Mucosa of descending colon (tissue), 3 donors: Measurements from ENCODE around the gene FAM240A. TPM values are rescaled to one million over a fixed set of nuclear protein-coding genes. Genes with fewer than 3 reads are reported as not detected.

Experiments
- ATAC-seq: fragments of 200-7000 bp; cut with Tn5 transposase; one replicate; pipeline ENCODE4 v1.9.1; 2020; ENCODE audit warnings: mild to moderate bottlenecking, moderate library complexity
- DNase-seq, 3 donors: peaks; one replicate each; pipeline ENCODE4 v3.0.0-alpha.2; 2020
- H3K36me3 ChIP-seq: fragments of 200-600 bp; one replicate; pipeline ENCODE4 v1.8.0; 2021; ENCODE audit warnings: low read depth, mild to moderate bottlenecking
- H3K4me1 ChIP-seq: fragments of 200-600 bp; one replicate; pipeline ENCODE4 v1.8.0; 2021; ENCODE audit warnings: low read depth, mild to moderate bottlenecking
- H3K4me3 ChIP-seq: fragments of 200-600 bp; one replicate; pipeline ENCODE4 v1.8.0; 2021; ENCODE audit warnings: mild to moderate bottlenecking
- H3K9me3 ChIP-seq: fragments of 200-600 bp; one replicate; pipeline ENCODE4 v1.8.0; 2021; ENCODE audit warnings: mild to moderate bottlenecking
- CTCF ChIP-seq: fragments of 200-600 bp; IDR thresholded peaks from one replicate; pipeline ENCODE4 v1.8.0; 2022; ENCODE audit warnings: antibody characterized with exemption, mild to moderate bottlenecking
- intact Hi-C, 2 donors: fragments of 100-400 bp; cut with DNase I in 1 of 2; cut with micrococcal nuclease in 1 of 2; formaldehyde crosslinking; loops; one replicate each; pipeline versions ENCODE4 v1.11.0 to v1.11.1; 2022; cut with DNase I, micrococcal nuclease
- total RNA-seq, 3 donors: library from RNA; stranded (reverse); fragmentation: NEBNext Ultra II Directional in 2 of 3; extraction: Animal tissue kit (Norgen Biotek cat#: 25700) in 2 of 3; gene quantifications; one replicate each; pipeline versions ENCODE4 v1.2.1 to v1.2.4, GENCODE V29; 2021 to 2023
- donor health status: DM: no; HTN: no; CAD: no; lungs with moderate emphysema.
- donor health status: DM: no; HTN: no; CAD: no.
- donor health status: DM: no; HTN: yes; CAD: no.

The FAM240A gene
- total RNA-seq, 3 donors from 2014 or later = not detected

- intact Hi-C loops = no loop called here
- Histone ChIP-seq H3K9me3 (no peaks in the 10 kb centered on the region), H3K36me3 (no peaks in the 10 kb centered on the region), H3K4me3 (no peak overlapping the region), H3K4me1 (no peaks in the 10 kb centered on the region)
- no peak for TF ChIP-seq CTCF
- ATAC-seq = no peak
- DNase-seq = no peak
Observed at GRCh38 chr3:46607603-46608028, 4.7 kb upstream of the FAM240A start.

GRCh38 chr3:46609212-46609721 lies 3.1 kb upstream of the FAM240A start:
- TF ChIP-seq CTCF = no peak
- Histone ChIP-seq H3K4me3 (no peak overlapping the region), H3K4me1 (no peaks in the 10 kb centered on the region), H3K36me3 (no peaks in the 10 kb centered on the region), H3K9me3 (no peaks in the 10 kb centered on the region)
- ATAC-seq (no peak), DNase-seq (no peak)
- intact Hi-C loops = no loop called here

- ATAC-seq (no peak), DNase-seq (no peak)
- intact Hi-C loops = no loop called here
- H3K36me3 ChIP-seq = no peaks in the 10 kb centered on the region
- no peaks in the 10 kb centered on the region for H3K4me1 ChIP-seq
- H3K4me3 ChIP-seq = no peak overlapping the region
- H3K9me3 ChIP-seq = no peaks in the 10 kb centered on the region
- TF ChIP-seq CTCF = no peak
Observed at GRCh38 chr3:46609944-46610722, 2.2 kb upstream of the FAM240A start.

DNA sequence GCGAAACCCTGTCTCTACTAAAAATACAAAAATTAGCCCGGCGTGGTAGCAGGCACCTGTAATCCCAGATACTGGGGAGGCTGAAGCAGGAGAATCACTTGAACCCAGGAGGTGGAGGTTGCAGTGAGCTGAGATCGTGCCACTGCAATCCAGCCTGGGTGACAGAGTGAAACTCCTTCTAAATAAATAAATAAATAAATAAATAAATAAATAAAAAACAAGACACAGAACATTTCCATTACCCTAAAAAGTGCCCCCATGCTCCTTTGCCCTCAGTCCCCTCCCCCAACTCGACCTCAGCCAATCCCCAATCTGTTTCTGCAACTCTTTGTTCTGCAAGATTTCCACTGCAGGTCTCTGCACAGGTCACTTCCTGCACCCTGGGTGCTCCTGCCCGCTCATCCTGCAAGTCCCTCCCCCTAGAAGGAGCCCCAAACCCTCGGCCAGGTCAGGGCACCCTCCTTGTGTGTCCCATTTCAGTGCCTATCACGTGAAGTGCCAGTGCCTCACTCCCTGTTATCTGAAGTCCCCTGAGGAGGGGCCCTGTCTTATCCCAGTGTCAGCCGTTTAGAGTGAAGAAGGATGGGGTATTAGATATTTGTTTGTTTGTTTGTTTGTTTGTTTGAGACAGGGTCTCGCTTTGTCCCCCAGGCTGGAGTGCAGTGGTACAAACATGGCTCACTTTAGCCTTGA lies 1.1 kb downstream of the FAM240A start:
- H3K4me3 ChIP-seq = no peak overlapping the region
- DNase-seq (no peak), ATAC-seq (no peak)
- TF ChIP-seq CTCF = no peak
- no peaks in the 10 kb centered on the region for H3K4me1 ChIP-seq
- H3K36me3 ChIP-seq = no peaks in the 10 kb centered on the region
- intact Hi-C loops = no loop called here
- H3K9me3 ChIP-seq = no peaks in the 10 kb centered on the region

DNA sequence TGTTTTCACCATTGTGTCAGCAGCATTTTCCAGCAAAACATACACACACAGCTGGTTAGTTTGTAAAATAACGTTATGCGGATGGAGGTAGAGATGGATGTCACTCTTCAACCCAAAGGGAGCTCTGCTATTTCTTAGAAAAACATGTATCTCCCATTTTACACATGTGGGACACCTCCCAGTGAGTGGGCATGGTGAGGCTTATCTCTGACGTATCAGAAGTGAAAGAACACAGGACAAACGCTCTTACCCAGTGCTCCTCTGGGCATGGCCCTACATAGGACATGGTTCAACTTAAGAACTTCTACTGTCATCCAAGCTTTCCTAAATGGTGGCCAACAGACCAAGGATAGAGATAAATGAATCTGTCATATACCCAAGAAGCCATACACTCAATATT lies 2.1 kb downstream of the FAM240A start:
- Histone ChIP-seq H3K9me3 (no peaks in the 10 kb centered on the region), H3K4me1 (no peaks in the 10 kb centered on the region), H3K4me3 (no peak overlapping the region), H3K36me3 (no peaks in the 10 kb centered on the region)
- DNase-seq (no peak), ATAC-seq (no peak)
- TF ChIP-seq CTCF = no peak
- intact Hi-C loops = no loop called here
